Skeletal muscle satellite cell (primary cell): Measurements from ENCODE around the gene ZCRB1. TPM values are rescaled to one million over a fixed set of nuclear protein-coding genes. Genes with fewer than 3 reads are reported as not detected.

Experiments used
- H3K27me3 ChIP-seq: 2 replicates; pipeline ENCODE4 v1.7.0; 2013; ENCODE audit warnings: low read length; ENCODE audit not compliant: control insufficient read depth, insufficient read depth
- H3K36me3 ChIP-seq: 2 replicates; pipeline ENCODE4 v1.7.0; 2013; ENCODE audit warnings: mild to moderate bottlenecking, control low read depth, low read length; ENCODE audit not compliant: insufficient read depth
- H3K4me1 ChIP-seq: 2 replicates; pipeline ENCODE4 v1.7.0; 2013; ENCODE audit warnings: low read length; ENCODE audit not compliant: control insufficient read depth, insufficient read depth
- H3K4me2 ChIP-seq: 2 replicates; pipeline ENCODE4 v1.7.0; 2013; ENCODE audit warnings: mild to moderate bottlenecking, low read length
- H3K4me3 ChIP-seq: 2 replicates; pipeline ENCODE4 v1.7.0; 2013; ENCODE audit warnings: low read length
- H3K9ac ChIP-seq: 2 replicates; pipeline ENCODE4 v1.7.0; 2013; ENCODE audit warnings: mild to moderate bottlenecking, low read depth, low read length, moderate library complexity
- H3K9me3 ChIP-seq: replicated peaks from 2 replicates; pipeline ENCODE4 v1.7.0; 2013; ENCODE audit warnings: mild to moderate bottlenecking, control low read depth, low read length
- small RNA-seq: library from RNA; depleted of rRNA; stranded (forward); fragments of <200 nt; gene quantifications from one replicate; pipeline ENCODE3, GENCODE V24; 2012

The ZCRB1 gene

DNA sequence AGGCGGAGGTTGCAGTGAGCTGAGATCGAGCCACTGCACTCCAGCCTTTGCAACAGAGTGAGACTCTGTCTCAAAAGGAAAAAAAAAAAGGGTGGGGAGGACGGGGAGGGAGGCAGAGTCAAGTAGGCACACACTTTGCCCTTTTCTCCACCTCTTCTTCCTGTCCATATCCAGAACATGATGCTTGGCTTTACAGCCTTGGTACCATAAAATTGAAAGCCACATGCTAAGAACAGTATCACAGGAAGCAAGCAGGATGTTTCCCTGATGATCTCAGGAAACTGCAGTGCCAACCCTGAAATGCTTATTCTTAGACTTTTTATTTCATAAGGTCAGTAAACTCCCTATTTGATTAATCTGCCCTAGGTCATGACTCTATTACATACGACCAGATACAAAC lies 55.3 kb downstream of the ZCRB1 start:
- Histone ChIP-seq H3K9ac (no peak overlapping the region), H3K27me3 (no peaks in the 10 kb centered on the region), H3K4me1 (no peaks in the 10 kb centered on the region)

DNA sequence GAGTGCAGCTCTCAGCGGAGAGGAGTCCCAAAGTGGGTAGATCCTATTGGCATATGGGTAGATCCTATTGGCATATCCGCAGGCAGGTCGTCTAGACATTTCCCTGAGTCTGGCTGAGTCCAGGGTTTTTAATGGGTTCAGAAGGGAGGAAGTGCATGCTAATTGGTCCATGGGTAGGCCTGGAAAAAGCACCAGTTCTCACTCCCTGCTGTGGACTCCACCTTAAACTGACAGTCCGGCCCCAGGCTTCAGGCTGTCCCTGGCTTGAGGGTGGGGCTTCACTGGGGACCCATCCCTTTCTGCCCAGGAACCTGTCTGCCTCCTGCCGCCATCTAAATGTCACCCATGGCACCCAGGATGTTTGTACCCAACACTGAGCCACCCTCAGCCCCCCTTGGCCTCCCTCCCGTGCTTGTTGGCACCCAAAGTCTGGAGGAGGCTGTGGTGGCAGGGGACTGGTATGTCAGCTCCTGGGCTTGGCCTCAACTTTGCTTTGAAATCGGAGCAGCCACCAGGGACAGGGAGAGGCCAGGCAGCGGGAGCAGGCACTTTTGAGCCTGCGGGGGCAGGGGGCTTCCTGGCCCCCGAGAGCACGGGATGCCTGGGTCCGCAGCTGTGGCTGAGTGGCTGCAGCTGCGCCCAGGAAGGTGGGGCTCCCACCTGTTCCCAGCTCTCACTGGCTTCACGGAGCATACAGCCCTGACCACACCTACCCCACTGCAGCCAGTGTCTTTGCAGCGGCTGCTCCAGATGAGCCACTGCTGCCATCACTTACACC lies 58.3 kb downstream of the ZCRB1 start:
- Histone ChIP-seq H3K27me3 (no peaks in the 10 kb centered on the region), H3K4me3 (no peak overlapping the region), H3K36me3 (no peaks in the 10 kb centered on the region), H3K9ac (no peak overlapping the region), H3K4me1 (no peaks in the 10 kb centered on the region), H3K4me2 (no peak overlapping the region), H3K9me3 (no peaks in the 10 kb centered on the region)

More for the DNA sequence above, 55.3 kb downstream of the ZCRB1 start:
- H3K36me3 ChIP-seq: no peaks in the 10 kb centered on the region
- no peak overlapping the region for H3K4me2 ChIP-seq
- no peaks in the 10 kb centered on the region for H3K9me3 ChIP-seq
- H3K4me3 ChIP-seq: no peak overlapping the region

GRCh38 chr12:42266579-42267230 lies 59.2 kb downstream of the ZCRB1 start:
- H3K9me3 ChIP-seq: no peaks in the 10 kb centered on the region
- no peak overlapping the region for H3K9ac ChIP-seq
- H3K27me3 ChIP-seq: no peaks in the 10 kb centered on the region
- H3K4me1 ChIP-seq: no peaks in the 10 kb centered on the region
- no peak overlapping the region for H3K4me3 ChIP-seq
- H3K4me2 ChIP-seq: no peak overlapping the region
- no peaks in the 10 kb centered on the region for H3K36me3 ChIP-seq

DNA sequence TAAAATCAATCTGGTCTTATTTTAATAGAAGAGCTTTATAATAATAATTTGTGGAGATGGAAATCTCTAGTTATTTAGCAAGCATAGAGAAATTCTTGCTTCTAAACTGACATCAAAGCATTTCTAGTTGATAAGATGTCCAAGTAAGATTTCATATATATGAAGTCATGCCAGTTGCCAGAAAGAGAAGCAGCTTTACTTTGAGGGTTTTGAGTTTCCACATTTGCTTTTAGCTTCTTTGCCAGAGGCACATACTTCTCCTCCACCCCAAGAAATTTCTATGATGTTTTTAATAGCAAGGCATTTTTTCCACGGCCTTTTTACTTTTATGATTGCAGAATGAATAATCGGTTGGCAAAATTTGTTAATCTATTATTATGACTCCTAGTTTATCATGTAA lies 63.6 kb downstream of the ZCRB1 start:
- Histone ChIP-seq H3K36me3 (no peaks in the 10 kb centered on the region), H3K27me3 (no peaks in the 10 kb centered on the region), H3K4me2 (no peak overlapping the region), H3K9ac (no peak overlapping the region), H3K4me1 (no peaks in the 10 kb centered on the region), H3K4me3 (no peak overlapping the region), H3K9me3 (no peaks in the 10 kb centered on the region)

Small RNA genes lying within 50 kb of the gene (small RNA-seq; reads per million reads assigned to genes)
- gene MIR7851 (not detected), gene RF00090 (not detected)
